Heart left ventricle (tissue), 13 donors: Measurements from ENCODE around the gene TMEM40.
"Not testable (repeated sequence)": the region's sequence is repeated elsewhere in the genome, so short reads cannot be mapped to it uniquely, and the experiment has no call there.

ENCODE experiments used
- POLR2A ChIP-seq, 2 donors: fragments of 450-650 bp; IDR thresholded peaks; one replicate each; pipeline ENCODE4 v1.6.1; 2017; ENCODE audit warnings: antibody characterized with exemption in 2 of 2, mild to moderate bottlenecking in 2 of 2, moderate library complexity in 2 of 2
- TF ChIP-seq, protein P1 (sequence below), 12 donors: fragments of 200-600 bp; sonication (generic) in 4 of 12; IDR thresholded peaks; one replicate each; pipeline versions ENCODE4 v1.5.0 to v1.8.0; 2018 to 2022; ENCODE audit warnings: antibody characterized with exemption in 12 of 12, mild to moderate bottlenecking in 5 of 12
- donor health status: ischemic (EF 13 %, LVEDD 7.1; RV severe dilation, severe dysfunction).
- donor health status: DM: no; HTN: yes; CAD: no.
- donor health status: DM: no; HTN: no; CAD: no.
- donor health status: ischemic (EF 25% LVEDD 6.9; RV normal size, moderate dysfunction).
- donor health status: ischemic (EF 25% LVEDD 5.7; RV mildly dilated, moderate dysfunction).
- donor health status: ischemic (EF 35%, LVEDD 5.7; RV mildly dilated, moderate dysfunction).
- donor health status: nonischemic (EF 11% LVEDD 7.7; RV severe dilation, severe dysfunction).
- donor health status: DM: yes; HTN: yes; CAD: no.
- donor health status: PGD.
- donor health status: ischemic (EF 29% LVEDD 5.4; RV normal size, mild dysfunction).
- donor health status: nonischemic (EF 23%, LVEDD 6.1; RV moderate dilation, normal function).

DNA sequence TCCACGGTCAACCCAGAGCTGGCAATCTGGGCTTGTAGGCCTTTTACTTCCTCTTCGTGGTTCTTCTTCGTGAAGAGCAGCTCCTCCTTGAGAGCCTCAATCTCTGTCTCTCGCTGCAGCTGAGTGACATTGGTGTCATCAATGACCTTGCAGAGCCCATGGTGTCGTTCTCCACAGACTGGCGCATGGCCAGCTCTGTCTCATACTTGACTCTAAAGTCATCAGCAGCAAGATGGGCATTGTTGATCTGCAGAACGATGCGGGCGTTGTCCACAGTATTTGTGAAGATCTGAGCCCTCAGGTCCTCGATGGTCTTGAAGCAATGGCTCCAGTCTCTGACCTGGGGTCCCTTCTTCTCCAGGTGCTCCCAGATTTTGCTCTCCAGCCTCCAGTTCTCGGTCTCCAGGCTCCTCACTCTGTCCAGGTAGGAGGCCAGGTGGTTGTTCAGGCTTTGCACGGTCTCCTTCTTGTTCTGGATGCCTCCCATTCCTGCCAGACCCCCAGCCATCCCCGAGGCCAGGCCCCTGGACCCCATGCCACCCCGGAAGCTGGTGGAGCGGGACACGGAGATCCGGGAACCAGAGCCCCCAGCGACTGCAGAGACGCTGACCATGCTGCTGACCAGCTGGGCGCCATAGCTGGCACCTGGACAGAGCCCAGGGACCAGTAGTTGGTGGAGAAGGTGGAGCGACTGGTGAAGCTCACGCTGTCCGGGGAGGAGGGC is 29.1 kb upstream of the TMEM40 start:
- TF ChIP-seq, protein P1, sequence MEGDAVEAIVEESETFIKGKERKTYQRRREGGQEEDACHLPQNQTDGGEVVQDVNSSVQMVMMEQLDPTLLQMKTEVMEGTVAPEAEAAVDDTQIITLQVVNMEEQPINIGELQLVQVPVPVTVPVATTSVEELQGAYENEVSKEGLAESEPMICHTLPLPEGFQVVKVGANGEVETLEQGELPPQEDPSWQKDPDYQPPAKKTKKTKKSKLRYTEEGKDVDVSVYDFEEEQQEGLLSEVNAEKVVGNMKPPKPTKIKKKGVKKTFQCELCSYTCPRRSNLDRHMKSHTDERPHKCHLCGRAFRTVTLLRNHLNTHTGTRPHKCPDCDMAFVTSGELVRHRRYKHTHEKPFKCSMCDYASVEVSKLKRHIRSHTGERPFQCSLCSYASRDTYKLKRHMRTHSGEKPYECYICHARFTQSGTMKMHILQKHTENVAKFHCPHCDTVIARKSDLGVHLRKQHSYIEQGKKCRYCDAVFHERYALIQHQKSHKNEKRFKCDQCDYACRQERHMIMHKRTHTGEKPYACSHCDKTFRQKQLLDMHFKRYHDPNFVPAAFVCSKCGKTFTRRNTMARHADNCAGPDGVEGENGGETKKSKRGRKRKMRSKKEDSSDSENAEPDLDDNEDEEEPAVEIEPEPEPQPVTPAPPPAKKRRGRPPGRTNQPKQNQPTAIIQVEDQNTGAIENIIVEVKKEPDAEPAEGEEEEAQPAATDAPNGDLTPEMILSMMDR (IDR thresholded peaks at IDR 0.05): not testable (repeated sequence)
- not testable (repeated sequence) for TF ChIP-seq POLR2A (IDR thresholded peaks at IDR 0.05)
